T-helper 2 cell (primary cell): Measurements from ENCODE around the gene MCEMP1.

ENCODE experiments used
- DNase-seq, 5 experiments: peaks; one replicate each; pipeline versions ENCODE4 v3.0.0 to v3.0.0-alpha.2; 2012 to 2022

Gene MCEMP1

GRCh38 chr19:7698583-7698982 lies 21.7 kb downstream of the MCEMP1 start:
- DNase-seq, result no peak

- no peak for DNase-seq
Observed at GRCh38 chr19:7699003-7699402, 22.1 kb downstream of the MCEMP1 start.

- peak in 1 of 5 experiments; percentile 22 for DNase-seq
Observed at GRCh38 chr19:7699417-7700401, 22.8 kb downstream of the MCEMP1 start.

DNA sequence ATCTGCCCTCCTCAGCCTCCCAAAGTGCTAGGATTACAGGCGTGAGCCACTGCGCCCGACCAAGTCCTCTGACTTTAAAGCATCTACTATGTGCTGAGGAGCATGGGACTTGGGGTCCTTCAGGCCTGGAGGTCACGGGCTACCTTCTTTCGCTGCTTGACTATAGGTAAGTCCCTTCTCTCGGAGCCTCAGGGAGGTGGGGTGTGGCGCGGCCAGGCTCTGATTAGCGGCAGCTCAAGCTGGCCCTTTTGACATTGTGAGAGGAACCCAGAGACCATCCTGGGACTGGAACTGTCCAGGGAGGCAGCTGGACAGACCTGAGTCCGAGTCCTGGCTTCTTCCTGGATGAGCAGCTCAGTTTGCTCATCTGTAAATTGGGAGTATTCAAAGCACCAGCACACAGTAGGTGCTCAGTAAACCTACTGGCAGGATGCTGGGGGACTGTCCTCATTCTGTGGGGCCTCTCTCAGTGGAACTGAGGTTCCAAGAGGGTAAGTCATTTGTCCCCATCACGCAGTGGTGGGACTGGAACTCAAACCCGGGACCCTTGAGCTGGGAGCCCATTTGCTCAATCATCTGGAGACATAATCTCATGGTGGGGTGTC lies 24.3 kb downstream of the MCEMP1 start:
- no peak for DNase-seq

DNA sequence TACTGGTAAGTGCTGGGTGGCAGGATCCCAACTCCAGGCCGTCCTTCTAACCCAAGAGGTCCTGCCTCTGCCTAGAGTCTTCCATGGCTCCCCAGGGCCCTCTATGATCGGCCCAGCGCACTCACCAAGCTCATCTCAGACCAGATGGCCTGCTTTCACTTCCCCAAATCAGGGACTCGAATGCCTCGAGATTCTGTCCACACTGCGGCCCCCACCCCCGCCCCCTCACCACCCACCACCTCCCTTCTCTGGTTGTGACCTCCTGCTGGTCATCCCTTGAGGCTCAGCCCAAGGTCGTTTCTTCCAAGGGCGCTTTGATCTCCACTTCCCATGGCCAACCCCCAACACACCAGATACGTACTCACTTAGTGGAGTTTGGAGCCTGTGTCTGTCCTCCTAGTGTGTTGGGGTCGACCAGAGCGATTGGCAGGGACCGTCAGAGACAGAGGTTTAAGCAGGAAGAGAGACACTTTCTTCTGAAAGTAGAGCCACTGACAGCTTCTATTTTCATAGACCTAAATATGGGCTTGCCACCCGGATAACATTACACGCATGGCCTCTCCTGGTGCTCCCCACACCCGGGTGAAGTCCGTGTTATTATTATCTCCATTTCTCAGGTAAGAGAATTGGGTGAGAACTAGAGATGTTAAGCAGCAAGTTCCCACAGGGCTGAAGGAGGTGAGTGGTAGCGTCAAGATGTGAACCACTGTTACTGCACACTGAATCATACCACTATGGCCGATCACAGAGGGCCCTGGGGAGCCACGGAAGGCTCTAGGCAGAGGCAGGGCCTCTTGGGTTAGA lies 25.0 kb downstream of the MCEMP1 start, which contains the start of gene FCER2:
Gene FCER2 (minus strand): TSS at position 478 of the 804 bp plus-strand sequence. CDS start 2,371 bp downstream, outside the sequence.
- DNase-seq, result no peak

GRCh38 chr19:7703332-7703731 lies 26.4 kb downstream of the MCEMP1 start:
- DNase-seq, result no peak

DNA sequence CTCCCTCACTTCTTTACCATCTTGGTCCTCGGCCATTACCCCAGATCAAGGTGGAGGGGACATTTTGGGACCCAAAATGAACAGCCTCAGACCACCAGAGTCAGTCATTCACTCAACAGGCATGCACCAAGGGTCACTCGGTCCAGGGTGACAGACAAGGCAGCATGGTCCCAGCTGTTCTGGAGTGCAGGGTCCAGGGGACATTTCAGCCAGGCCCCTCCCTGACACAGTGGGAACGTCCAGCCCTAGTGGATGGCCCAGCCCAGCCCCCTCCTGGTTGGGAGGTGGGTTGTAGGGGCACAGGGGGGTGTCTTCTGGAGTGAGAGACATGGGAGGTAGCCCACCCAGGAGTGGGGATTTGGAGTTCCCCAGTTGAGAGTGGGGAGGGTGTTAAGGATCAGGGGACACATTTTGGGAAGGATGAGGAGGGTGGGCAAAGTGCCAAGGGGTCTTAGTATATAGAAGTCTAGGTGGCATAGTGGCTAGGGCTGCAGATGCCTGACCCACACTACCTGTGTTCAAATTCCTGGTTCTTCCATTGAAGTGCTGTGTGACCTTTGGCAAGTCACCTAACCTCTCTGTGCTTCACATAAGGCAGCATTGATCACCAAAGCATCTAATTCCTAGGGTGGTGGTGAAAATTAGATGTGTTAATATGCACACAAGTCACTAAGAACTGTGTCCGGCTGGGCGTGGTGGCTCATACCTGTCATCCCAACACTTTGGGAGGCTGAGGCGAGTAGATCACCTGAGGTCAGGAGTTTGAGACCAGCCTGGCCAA lies 27.6 kb downstream of the MCEMP1 start:
- DNase-seq, result no peak

- DNase-seq, result peak; percentile 21 to 94 (median 61)
Observed at GRCh38 chr19:7705387-7706187, 28.7 kb downstream of the MCEMP1 start.

DNA sequence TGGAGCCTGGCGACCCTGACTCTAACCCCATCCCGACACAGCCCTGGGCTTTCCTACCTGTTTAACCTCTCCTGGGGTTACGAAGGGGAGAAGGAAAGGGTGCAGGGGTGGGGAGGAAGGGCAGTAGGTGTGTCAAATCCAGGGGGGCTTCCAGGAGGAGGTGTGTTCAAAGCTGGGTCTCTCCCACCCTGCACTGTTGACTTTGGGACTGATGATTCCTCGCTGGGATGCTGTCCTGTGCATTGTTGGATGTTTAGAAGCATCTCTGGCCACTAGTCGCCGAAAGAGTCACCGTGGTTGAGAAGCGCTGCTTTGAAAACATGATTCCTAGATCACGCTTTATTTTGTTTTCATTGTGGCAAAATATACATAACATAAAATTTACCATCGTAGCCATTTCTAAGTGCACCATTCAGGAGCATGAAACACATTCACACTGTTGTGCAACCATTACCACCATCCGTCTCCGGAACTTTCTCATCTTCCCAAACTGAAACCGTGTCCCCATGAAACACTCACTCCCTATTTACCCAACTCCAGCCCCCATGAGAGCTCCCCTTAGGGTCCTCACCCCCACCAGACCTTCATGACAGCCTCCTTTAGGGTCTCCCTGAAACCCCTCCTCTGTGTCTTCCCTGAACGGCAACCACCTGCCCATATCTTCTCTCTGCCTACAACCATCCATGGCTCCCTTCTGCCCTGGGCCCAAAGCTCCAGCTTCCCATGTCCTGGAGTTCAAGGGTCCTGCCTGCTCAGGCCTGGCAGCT lies 29.5 kb downstream of the MCEMP1 start:
- DNase-seq, result no peak

DNA sequence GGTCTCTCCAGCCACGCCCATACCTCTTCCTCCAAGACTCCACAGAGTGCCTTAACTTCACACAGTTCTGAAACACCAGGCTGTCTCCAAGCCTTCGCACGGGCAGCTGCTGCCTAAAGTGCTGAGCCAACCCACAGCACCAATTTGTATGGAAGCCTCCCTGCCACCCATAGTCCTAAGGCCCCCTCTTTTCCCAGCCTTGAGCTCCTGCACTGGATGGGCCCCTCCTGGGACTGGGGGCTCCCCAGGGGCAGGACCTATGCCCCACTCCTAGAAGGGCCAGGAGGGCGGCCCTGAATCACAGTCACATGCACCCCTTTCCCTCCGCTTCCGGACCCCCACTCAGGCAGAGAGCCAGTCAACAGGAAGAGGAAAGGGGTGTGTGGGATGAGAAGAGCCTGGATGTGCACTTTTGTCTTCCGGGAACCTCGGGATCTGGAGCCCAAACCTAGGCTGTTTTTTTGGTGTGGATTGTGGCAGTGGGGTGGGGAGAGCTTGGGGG lies 30.1 kb downstream of the MCEMP1 start:
- DNase-seq, result no peak

DNA sequence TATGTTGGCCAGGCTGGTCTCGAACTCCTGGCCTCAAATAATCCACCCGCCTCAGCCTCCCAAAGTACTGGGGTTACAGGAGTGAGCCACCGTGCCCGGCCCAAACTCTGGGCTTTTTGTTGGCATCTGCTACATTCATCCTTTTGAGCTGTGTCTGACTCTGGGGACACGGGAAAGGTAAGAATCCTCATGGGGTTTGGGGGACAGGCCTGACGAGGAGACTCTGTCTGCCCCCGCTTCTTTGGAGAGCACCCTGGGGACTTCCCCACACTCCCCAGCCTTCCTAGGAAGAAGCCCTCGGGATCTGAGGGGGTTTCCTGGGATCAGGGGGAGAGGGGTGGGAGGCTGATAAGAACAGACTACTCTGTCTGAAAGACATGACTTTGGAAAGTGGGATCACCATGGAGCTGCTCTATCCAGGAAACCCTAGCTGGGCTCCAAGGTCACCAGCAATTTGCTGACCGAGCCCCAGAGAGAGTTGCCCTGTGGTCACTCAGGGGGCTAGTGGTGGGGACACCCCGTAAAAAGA lies 33.1 kb downstream of the MCEMP1 start:
- DNase-seq, result no peak

GRCh38 chr19:7710616-7711015 lies 33.7 kb downstream of the MCEMP1 start:
- no peak for DNase-seq

DNA sequence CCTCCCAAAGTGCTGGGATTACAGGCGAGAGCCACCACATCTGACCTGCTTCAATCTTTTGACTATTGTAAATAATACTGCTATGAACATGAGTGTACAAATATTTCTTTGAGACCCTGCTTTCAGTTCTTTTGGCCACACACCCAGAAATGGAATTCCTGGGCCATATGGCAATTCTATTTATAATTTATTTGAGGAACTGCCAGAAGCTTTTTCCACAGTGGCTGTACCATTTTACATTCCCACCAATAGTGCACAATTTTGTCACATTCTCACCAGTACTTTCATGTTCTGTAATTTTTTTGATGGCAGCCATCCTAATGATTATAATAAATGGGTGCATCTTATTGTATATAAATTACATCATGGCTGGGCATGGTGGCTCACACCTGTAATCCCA lies 38.8 kb downstream of the MCEMP1 start:
- DNase-seq, result no peak

DNA sequence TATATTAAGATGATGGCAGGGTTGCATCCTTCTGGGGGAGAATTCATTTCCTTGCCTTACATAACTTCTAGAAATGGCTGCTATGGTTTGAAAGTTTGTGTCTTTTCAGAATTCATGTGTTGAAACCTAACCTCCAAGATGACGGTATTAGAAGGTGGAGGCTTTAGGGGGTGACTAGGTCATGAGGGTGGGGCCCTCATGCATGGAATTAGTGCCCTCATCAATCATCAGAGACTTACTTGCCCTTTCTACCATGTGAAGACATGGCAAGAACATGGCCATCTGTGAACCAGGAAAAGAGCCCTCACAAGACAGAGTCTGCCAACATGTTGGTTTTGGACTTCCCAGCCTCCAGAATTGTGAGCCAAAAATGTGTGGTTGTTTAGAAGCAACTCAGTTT lies 39.9 kb downstream of the MCEMP1 start:
- DNase-seq, result no peak

DNA sequence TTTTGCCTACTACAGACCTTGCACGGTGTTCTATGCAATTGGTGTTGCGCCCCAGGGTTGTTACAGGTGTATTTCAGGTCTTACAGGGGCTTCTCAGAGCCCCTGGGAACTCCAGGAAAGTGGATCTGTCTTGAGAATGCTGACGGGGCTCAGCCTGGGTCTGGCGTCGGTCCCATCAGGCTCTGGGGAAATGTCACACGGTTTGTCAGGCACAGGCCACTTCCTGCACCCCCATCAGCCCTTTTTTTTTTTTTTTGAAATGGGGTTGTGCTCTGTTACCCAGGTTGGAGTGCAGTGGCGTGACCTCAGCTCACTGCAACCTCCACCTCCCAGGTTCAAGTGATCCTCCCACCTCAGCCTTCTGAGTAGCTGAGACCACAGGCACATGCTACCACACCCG lies 41.8 kb downstream of the MCEMP1 start:
- peak in 1 of 5 experiments; percentile 30 for DNase-seq

DNA sequence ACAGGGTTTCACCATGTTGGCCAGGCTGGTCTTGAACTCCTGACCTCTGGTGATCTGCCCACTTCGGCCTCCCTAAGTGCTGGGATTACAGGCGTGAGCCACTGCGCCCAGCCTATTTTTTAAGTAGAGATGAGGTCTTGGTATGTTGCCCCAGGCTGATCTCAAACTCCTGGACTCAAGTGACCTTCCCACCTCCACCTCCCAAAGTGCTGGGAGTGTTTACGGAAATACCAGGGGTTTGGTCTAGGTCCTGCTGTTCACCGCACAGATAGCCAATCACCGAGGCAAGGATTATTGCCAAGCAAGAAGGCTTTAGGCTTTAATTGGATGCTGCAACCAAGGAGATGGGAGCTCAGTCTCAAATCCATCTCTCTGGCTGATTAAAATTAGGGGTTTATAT lies 43.5 kb downstream of the MCEMP1 start:
- DNase-seq, result no peak

DNA sequence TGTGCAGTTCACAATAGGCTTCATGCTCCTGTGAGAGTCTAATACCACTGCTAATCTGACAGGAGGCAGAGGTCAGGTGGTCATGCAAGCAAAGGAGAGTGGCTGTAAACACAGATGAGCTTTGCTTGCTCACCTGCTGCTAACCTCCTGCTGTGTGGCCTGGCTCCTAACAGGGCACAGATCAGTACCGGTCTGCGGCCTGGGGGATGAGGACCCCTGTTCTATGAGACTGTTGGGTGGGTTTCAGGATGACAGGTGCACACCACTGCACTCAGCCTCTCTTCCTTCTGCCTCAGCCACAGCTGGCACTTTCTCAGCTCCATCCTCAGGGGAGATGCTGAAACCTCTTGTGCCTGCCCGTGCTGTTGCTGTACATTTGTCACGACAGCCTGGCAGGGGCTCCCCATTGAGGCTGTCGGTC lies 45.4 kb downstream of the MCEMP1 start:
- no peak for DNase-seq

- no peak for DNase-seq
Observed at GRCh38 chr19:7725791-7726190, 48.9 kb downstream of the MCEMP1 start.

DNA sequence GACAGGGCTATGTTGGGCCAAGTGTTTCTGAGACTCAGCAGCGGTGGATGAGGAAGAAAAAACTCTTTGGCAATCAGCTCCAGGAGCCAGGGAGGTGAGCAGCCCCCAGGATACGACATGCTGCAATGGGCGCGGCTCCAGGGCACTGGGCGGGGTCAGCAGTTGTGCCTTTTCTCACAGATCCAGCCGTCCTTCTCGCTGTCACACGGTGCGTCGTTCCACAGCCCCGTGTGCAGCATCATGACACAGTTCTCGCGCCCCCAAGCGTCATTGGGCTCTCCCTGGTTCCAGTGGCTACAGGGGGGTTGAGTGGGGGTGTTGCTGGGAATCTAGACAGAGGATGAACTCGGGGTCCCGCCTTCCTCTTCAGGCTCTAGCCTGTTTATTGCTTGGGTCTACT lies 52.3 kb downstream of the MCEMP1 start:
- no peak for DNase-seq
